ENCODE measurements around the gene CST5. TPM values are rescaled to one million over a fixed set of nuclear protein-coding genes. Genes with fewer than 3 reads are reported as not detected.

CST5 gene
- polyA plus RNA-seq, 3 donors, result not detected

- intact Hi-C loops (cut with micrococcal nuclease), result no loop called here
- 97% methylated on average over 2 of the region's 2 CpGs for WGBS (ENCODE audit: insufficient coverage)
These were observed 45.2 kb upstream of the CST5 start for GRCh38 chr20:23924751-23925150.

GRCh38 chr20:23923891-23924435 lies 44.4 kb upstream of the CST5 start:
- TF ChIP-seq, protein P1, sequence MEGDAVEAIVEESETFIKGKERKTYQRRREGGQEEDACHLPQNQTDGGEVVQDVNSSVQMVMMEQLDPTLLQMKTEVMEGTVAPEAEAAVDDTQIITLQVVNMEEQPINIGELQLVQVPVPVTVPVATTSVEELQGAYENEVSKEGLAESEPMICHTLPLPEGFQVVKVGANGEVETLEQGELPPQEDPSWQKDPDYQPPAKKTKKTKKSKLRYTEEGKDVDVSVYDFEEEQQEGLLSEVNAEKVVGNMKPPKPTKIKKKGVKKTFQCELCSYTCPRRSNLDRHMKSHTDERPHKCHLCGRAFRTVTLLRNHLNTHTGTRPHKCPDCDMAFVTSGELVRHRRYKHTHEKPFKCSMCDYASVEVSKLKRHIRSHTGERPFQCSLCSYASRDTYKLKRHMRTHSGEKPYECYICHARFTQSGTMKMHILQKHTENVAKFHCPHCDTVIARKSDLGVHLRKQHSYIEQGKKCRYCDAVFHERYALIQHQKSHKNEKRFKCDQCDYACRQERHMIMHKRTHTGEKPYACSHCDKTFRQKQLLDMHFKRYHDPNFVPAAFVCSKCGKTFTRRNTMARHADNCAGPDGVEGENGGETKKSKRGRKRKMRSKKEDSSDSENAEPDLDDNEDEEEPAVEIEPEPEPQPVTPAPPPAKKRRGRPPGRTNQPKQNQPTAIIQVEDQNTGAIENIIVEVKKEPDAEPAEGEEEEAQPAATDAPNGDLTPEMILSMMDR (IDR thresholded peaks at IDR 0.05), result no peak
- H3K27ac Mint-ChIP-seq, result no peak overlapping the region
- WGBS (ENCODE audit: insufficient coverage), result 80% methylated on average over 3 of the region's 7 CpGs

More at GRCh38 chr20:23924751-23925150, 45.2 kb upstream of the CST5 start:
- H4K20me1 ChIP-seq (ENCODE audit: insufficient read depth, low read length), result no peaks in the 10 kb centered on the region
- H3K36me3 ChIP-seq (replicated peaks in 1 of 2; ENCODE audit: control insufficient read depth in 1 of 2, insufficient read depth in 2 of 2, low read length in 2 of 2), result no peaks in the 10 kb centered on the region
- H3K9me3 ChIP-seq (replicated peaks in 1 of 2; ENCODE audit: control insufficient read depth in 1 of 2, insufficient read depth in 1 of 2, low read length in 2 of 2), result no peaks in the 10 kb centered on the region
- H3K4me2 ChIP-seq (replicated peaks; ENCODE audit: extremely low read depth, low read length, poor library complexity, severe bottlenecking), result no peak overlapping the region
- no peaks in the 10 kb centered on the region for H3K79me2 ChIP-seq (ENCODE audit: insufficient read depth, low read length)
- no peak overlapping the region for H2AFZ ChIP-seq (ENCODE audit: insufficient read depth, low read depth, low read length, poor library complexity, severe bottlenecking)
- H3K27me3 Mint-ChIP-seq (ENCODE audit: low read depth in 3 of 3), result peaks cover 0 to 1% (median 0%) of the 10 kb centered on the region in 3 donors
- H3K4me3 Mint-ChIP-seq, result no peak overlapping the region
- no peaks in the 10 kb centered on the region for H3K4me1 Mint-ChIP-seq
- TF ChIP-seq, protein P1 (IDR thresholded peaks at IDR 0.05), result no peak
- no peaks in the 10 kb centered on the region for H3K4me1 ChIP-seq (ENCODE audit: control insufficient read depth in 1 of 2, insufficient read depth in 2 of 2, low read length in 2 of 2)
- H3K27me3 ChIP-seq (ENCODE audit: control insufficient read depth in 2 of 2, insufficient read depth in 2 of 2, low read length in 2 of 2), result no peaks in the 10 kb centered on the region
- H3K9me3 Mint-ChIP-seq, result peaks cover 0 to 2% (median 0%) of the 10 kb centered on the region in 7 donors
- H3K4me3 ChIP-seq (replicated peaks in 1 of 3; ENCODE audit: low read depth in 2 of 3, low read length in 3 of 3), result no peak overlapping the region
- no peaks in the 10 kb centered on the region for H3K36me3 Mint-ChIP-seq
- no peak for DNase-seq
- no peak overlapping the region for H3K9ac ChIP-seq (ENCODE audit: insufficient read depth, low read length, poor library complexity, severe bottlenecking)
- no peak overlapping the region for H3K27ac ChIP-seq (ENCODE audit: low read depth in 1 of 2, low read length in 2 of 2)
- no peak overlapping the region for H3K27ac Mint-ChIP-seq

More at GRCh38 chr20:23923891-23924435, 44.4 kb upstream of the CST5 start:
- no peak overlapping the region for H3K27ac ChIP-seq (ENCODE audit: low read depth in 1 of 2, low read length in 2 of 2)
- no peaks in the 10 kb centered on the region for H3K79me2 ChIP-seq (ENCODE audit: insufficient read depth, low read length)
- no peaks in the 10 kb centered on the region for H3K4me1 Mint-ChIP-seq
- H3K4me3 Mint-ChIP-seq, result no peak overlapping the region
- H2AFZ ChIP-seq (ENCODE audit: insufficient read depth, low read depth, low read length, poor library complexity, severe bottlenecking), result no peak overlapping the region
- intact Hi-C loops (cut with micrococcal nuclease), result no loop called here
- H3K9me3 ChIP-seq (replicated peaks in 1 of 2; ENCODE audit: control insufficient read depth in 1 of 2, insufficient read depth in 1 of 2, low read length in 2 of 2), result no peaks in the 10 kb centered on the region
- no peak overlapping the region for H3K4me2 ChIP-seq (replicated peaks; ENCODE audit: extremely low read depth, low read length, poor library complexity, severe bottlenecking)
- no peak overlapping the region for H3K9ac ChIP-seq (ENCODE audit: insufficient read depth, low read length, poor library complexity, severe bottlenecking)
- DNase-seq, result no peak
- H3K9me3 Mint-ChIP-seq, result peaks cover 0 to 2% (median 0%) of the 10 kb centered on the region in 7 donors
- H3K4me1 ChIP-seq (ENCODE audit: control insufficient read depth in 1 of 2, insufficient read depth in 2 of 2, low read length in 2 of 2), result no peaks in the 10 kb centered on the region
- H3K4me3 ChIP-seq (replicated peaks in 1 of 3; ENCODE audit: low read depth in 2 of 3, low read length in 3 of 3), result no peak overlapping the region
- H3K36me3 Mint-ChIP-seq, result no peaks in the 10 kb centered on the region
- H3K27me3 ChIP-seq (ENCODE audit: control insufficient read depth in 2 of 2, insufficient read depth in 2 of 2, low read length in 2 of 2), result no peaks in the 10 kb centered on the region
- peaks cover 0 to 1% (median 0%) of the 10 kb centered on the region in 3 donors for H3K27me3 Mint-ChIP-seq (ENCODE audit: low read depth in 3 of 3)
- no peaks in the 10 kb centered on the region for H3K36me3 ChIP-seq (replicated peaks in 1 of 2; ENCODE audit: control insufficient read depth in 1 of 2, insufficient read depth in 2 of 2, low read length in 2 of 2)
- no peaks in the 10 kb centered on the region for H4K20me1 ChIP-seq (ENCODE audit: insufficient read depth, low read length)
